IPS-20b (cell line): ENCODE measurements around the gene OLIG2.

Source experiments
- H3K27ac ChIP-seq: one replicate; pipeline ENCODE4 v1.5.1; 2013; ENCODE audit warnings: low read length
- H3K27me3 ChIP-seq: 2 replicates; pipeline ENCODE4 v1.6.1; 2013; ENCODE audit warnings: mild to moderate bottlenecking, low read length, inconsistent platforms; ENCODE audit not compliant: insufficient read depth
- H3K36me3 ChIP-seq: 2 replicates; pipeline ENCODE4 v1.6.1; 2013; ENCODE audit warnings: low read depth, mild to moderate bottlenecking, inconsistent platforms, low read length, moderate library complexity; ENCODE audit not compliant: insufficient read depth
- H3K4me1 ChIP-seq: 2 replicates; pipeline ENCODE4 v1.6.1; 2013; ENCODE audit warnings: mild to moderate bottlenecking, control low read depth, inconsistent platforms, low read length, moderate library complexity; ENCODE audit not compliant: insufficient read depth
- H3K4me3 ChIP-seq: 2 replicates; pipeline ENCODE4 v1.5.1; 2013; ENCODE audit warnings: mild to moderate bottlenecking, low read length, inconsistent platforms
- H3K9ac ChIP-seq: 2 replicates; pipeline ENCODE4 v1.6.1; 2013; ENCODE audit warnings: low read depth, mild to moderate bottlenecking, inconsistent platforms, low read length, moderate library complexity
- H3K9me3 ChIP-seq: 2 replicates; pipeline ENCODE4 v1.6.1; 2013; ENCODE audit warnings: mild to moderate bottlenecking, low read depth, low read length, inconsistent platforms; ENCODE audit not compliant: insufficient read depth

The OLIG2 gene

GRCh38 chr21:33008333-33009051 lies 17.2 kb upstream of the OLIG2 start:
- Histone ChIP-seq H3K4me1 (no peaks in the 10 kb centered on the region; the same call in 1 of the 2 replicates), H3K9me3 (no peaks in the 10 kb centered on the region), H3K36me3 (no peaks in the 10 kb centered on the region), H3K27ac (no peak overlapping the region), H3K27me3 (peaks cover 4% of the 10 kb centered on the region; the same call in 1 of the 2 replicates), H3K4me3 (no peak overlapping the region), H3K9ac (no peak overlapping the region)

DNA sequence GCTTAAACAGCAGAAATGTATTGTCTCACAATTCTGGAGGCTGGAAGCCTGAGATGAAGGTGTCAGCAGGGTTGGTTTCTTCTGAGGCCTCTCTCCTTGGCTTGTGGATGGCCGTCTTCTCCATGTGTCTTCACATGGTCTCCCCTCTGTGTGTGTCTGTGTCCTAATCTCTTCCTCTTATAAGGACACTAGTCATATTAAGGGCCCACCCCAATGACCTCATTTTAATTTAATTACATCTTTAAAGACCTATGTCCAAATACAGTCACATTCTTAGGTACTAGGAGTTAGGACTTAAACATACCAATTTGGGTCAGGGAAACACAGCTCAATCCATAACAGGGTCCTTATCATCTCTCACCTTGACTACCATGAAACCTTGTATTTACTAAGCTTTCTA lies 14.8 kb upstream of the OLIG2 start:
- Histone ChIP-seq H3K36me3 (no peaks in the 10 kb centered on the region), H3K27ac (no peak overlapping the region), H3K27me3 (peaks cover 20% of the 10 kb centered on the region), H3K9me3 (no peaks in the 10 kb centered on the region), H3K4me1 (no peaks in the 10 kb centered on the region; the same call in 1 of the 2 replicates), H3K9ac (no peak overlapping the region), H3K4me3 (no peak overlapping the region)

DNA sequence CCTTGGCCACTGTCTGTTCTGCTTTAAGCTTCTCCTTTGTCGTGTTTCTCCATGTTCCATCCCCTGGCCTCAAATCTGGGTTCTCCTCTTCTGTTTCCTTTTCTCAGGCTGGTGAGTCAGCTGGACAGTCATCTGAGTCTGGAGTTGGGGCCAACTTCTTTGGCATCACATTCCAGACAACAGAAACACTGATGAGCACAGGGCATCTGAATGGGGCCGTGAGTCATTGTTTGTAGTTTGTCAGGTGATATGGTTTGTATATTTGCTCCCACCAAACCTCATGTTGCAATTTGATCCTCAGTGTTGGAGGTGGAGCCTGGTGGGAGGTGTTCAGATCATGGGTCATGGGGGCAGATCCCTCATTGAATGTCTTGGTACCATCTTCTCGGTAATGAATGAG lies 14.3 kb upstream of the OLIG2 start:
- H3K27me3 ChIP-seq: peaks cover 26% of the 10 kb centered on the region
- H3K36me3 ChIP-seq: no peaks in the 10 kb centered on the region
- H3K27ac ChIP-seq: no peak overlapping the region
- no peaks in the 10 kb centered on the region; the same call in 1 of the 2 replicates for H3K4me1 ChIP-seq
- no peak overlapping the region for H3K9ac ChIP-seq
- no peaks in the 10 kb centered on the region for H3K9me3 ChIP-seq
- H3K4me3 ChIP-seq: no peak overlapping the region

GRCh38 chr21:33013626-33014025 lies 12.1 kb upstream of the OLIG2 start:
- Histone ChIP-seq H3K36me3 (no peaks in the 10 kb centered on the region), H3K27me3 (peaks cover 47% of the 10 kb centered on the region), H3K9ac (no peak overlapping the region), H3K4me3 (no peak overlapping the region), H3K4me1 (no peaks in the 10 kb centered on the region; the same call in 1 of the 2 replicates), H3K9me3 (no peaks in the 10 kb centered on the region), H3K27ac (no peak overlapping the region)

DNA sequence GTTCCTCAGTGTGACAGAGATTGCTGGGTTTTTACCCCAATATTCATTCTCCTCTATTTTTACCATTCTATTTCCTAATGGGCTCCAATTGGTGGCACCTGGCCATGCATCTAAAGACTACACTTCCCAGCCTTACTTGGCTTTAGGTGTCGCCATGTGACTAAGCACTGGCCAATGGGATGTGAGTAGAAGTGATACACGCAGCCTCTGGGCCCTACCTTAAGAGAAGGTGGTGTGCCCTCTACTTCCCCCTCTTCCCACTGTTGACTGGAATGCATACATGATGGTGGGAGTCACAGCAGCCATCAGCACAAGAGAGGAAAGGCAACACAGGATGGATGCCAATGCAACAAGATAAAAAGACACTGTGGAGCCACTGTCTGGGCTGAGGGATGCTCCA lies 11.4 kb upstream of the OLIG2 start:
- H3K27me3 ChIP-seq: peaks cover 54% of the 10 kb centered on the region
- no peak overlapping the region for H3K4me3 ChIP-seq
- no peaks in the 10 kb centered on the region for H3K9me3 ChIP-seq

DNA sequence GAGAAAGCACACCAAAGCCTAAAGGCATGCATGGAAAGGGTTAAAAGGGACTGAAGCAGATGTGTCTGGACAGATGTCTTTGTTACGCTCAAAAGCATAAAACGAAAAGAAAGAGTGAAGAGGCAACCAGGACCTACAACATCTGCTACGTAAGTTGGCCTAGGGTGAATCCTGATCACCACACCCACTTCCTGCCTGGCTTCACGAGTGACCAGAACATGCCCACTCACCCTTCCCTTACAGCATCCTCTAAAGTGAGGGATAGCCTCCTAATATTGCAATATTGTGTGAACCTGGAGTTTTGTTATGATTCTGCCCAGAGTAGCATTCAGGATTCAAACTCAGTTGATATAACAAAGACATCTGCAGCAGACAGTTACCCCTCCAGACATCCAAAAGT lies 10.6 kb upstream of the OLIG2 start:
- peaks cover 62% of the 10 kb centered on the region for H3K27me3 ChIP-seq
- H3K9me3 ChIP-seq: no peaks in the 10 kb centered on the region
- H3K4me3 ChIP-seq: no peak overlapping the region
- H3K27ac ChIP-seq: no peak overlapping the region
- no peak overlapping the region for H3K9ac ChIP-seq
- no peaks in the 10 kb centered on the region for H3K36me3 ChIP-seq
- H3K4me1 ChIP-seq: no peaks in the 10 kb centered on the region; the same call in 1 of the 2 replicates

More for the DNA sequence above, 11.4 kb upstream of the OLIG2 start:
- no peaks in the 10 kb centered on the region for H3K36me3 ChIP-seq
- H3K27ac ChIP-seq: no peak overlapping the region
- H3K4me1 ChIP-seq: no peaks in the 10 kb centered on the region
- no peak overlapping the region for H3K9ac ChIP-seq

GRCh38 chr21:33015756-33016155 lies 10.0 kb upstream of the OLIG2 start:
- Histone ChIP-seq H3K27me3 (peaks cover 69% of the 10 kb centered on the region), H3K9ac (no peak overlapping the region), H3K27ac (no peak overlapping the region), H3K4me3 (no peak overlapping the region), H3K4me1 (no peaks in the 10 kb centered on the region; the same call in 1 of the 2 replicates), H3K36me3 (no peaks in the 10 kb centered on the region), H3K9me3 (no peaks in the 10 kb centered on the region)

- Histone ChIP-seq H3K9ac (no peak overlapping the region), H3K27ac (no peak overlapping the region), H3K4me3 (no peak overlapping the region), H3K9me3 (no peaks in the 10 kb centered on the region; the same call in 1 of the 2 replicates), H3K27me3 (peaks cover 100% of the 10 kb centered on the region), H3K4me1 (no peaks in the 10 kb centered on the region; the same call in 1 of the 2 replicates), H3K36me3 (no peaks in the 10 kb centered on the region)
These were observed 6.8 kb upstream of the OLIG2 start for GRCh38 chr21:33018707-33019465.

DNA sequence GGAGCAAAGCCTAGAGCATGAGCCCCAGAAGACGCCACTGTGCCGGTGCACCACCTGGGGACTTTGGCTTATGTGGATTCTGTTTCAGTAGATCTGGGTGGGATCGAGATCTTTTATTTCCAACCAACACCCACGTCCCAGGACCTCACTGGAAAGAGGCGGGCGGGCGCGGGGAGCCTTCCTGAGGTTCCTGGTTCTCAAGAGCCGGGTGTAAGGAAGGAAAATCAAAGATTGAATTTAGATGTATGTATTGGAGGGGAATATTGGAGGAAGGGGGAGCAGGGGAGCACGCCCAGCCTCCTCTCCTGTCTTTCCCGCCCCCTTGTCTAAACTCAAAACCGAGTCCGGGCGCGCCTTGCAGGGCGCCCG lies 6.2 kb upstream of the OLIG2 start:
- Histone ChIP-seq H3K9ac (no peak overlapping the region), H3K27me3 (peaks cover 100% of the 10 kb centered on the region), H3K4me1 (no peaks in the 10 kb centered on the region; the same call in 1 of the 2 replicates), H3K9me3 (peaks cover 4% of the 10 kb centered on the region; the same call in 1 of the 2 replicates), H3K27ac (no peak overlapping the region), H3K4me3 (peak overlapping the region; percentile 49; the same call in 1 of the 2 replicates), H3K36me3 (no peaks in the 10 kb centered on the region)

DNA sequence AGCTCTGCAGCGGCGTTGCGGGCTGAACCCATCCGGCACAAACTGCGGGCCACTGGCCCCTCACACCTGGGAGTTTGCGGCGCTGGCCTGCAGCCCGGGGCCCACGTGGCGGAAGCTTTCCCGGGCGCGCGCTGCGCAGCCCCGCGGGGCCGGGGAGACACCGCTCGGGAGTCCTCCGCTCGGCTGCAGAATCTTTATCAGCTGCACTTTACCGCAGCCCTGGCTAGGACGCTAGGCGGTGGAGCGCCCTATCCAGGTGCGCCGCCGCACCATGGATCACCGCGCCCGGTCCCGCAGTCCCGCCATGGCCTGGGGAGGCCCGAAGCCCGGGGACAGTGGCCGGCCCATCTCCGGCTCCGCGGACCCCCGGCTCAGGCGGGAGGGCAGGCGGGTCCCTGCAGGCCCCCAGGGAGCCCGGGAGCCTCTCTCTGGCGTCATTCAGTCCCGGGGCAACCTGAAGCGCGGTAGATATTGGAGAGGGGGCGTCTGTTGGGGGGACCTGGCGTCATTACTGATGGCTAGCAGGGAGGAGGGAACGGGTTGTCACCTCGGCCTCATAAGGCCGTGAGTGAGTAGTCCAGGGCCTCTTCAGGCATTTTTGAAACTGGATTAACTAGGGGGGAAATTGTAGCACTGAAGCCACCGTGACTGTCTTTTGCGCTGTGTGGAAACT lies 5.7 kb upstream of the OLIG2 start:
- H3K9ac ChIP-seq: no peak overlapping the region
- no peaks in the 10 kb centered on the region for H3K36me3 ChIP-seq
- H3K4me1 ChIP-seq: no peaks in the 10 kb centered on the region; the same call in 1 of the 2 replicates
- H3K27me3 ChIP-seq: peaks cover 100% of the 10 kb centered on the region
- H3K4me3 ChIP-seq: peak overlapping the region; percentile 49; the same call in 1 of the 2 replicates
- no peak overlapping the region for H3K27ac ChIP-seq
- H3K9me3 ChIP-seq: peaks cover 4% of the 10 kb centered on the region; the same call in 1 of the 2 replicates

GRCh38 chr21:33020558-33021100 lies 5.1 kb upstream of the OLIG2 start:
- H3K4me3 ChIP-seq: peak overlapping the region; percentile 49; the same call in 1 of the 2 replicates
- peaks cover 4% of the 10 kb centered on the region; the same call in 1 of the 2 replicates for H3K9me3 ChIP-seq
- H3K36me3 ChIP-seq: no peaks in the 10 kb centered on the region
- no peaks in the 10 kb centered on the region; the same call in 1 of the 2 replicates for H3K4me1 ChIP-seq
- no peak overlapping the region for H3K9ac ChIP-seq
- peaks cover 100% of the 10 kb centered on the region for H3K27me3 ChIP-seq
- no peak overlapping the region for H3K27ac ChIP-seq
